ENCODE results near the gene GBF1. TPM values are rescaled to one million over a fixed set of nuclear protein-coding genes. Genes with fewer than 3 reads are reported as not detected.

Gene GBF1
- total RNA-seq, 1 experiment from 2014 or later = 50.6 TPM

GRCh38 chr10:102324061-102324460 is 78.7 kb downstream of the GBF1 start:
- ChIA-PET CTCF (interaction anchor here (1.0 kb wide), 1 partner anchor 18 kb away, joined by 4 read pairs; no protein-coding TSS in a partner anchor), POLR2A (no interaction called here)
- TF ChIP-seq, protein P1, sequence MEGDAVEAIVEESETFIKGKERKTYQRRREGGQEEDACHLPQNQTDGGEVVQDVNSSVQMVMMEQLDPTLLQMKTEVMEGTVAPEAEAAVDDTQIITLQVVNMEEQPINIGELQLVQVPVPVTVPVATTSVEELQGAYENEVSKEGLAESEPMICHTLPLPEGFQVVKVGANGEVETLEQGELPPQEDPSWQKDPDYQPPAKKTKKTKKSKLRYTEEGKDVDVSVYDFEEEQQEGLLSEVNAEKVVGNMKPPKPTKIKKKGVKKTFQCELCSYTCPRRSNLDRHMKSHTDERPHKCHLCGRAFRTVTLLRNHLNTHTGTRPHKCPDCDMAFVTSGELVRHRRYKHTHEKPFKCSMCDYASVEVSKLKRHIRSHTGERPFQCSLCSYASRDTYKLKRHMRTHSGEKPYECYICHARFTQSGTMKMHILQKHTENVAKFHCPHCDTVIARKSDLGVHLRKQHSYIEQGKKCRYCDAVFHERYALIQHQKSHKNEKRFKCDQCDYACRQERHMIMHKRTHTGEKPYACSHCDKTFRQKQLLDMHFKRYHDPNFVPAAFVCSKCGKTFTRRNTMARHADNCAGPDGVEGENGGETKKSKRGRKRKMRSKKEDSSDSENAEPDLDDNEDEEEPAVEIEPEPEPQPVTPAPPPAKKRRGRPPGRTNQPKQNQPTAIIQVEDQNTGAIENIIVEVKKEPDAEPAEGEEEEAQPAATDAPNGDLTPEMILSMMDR (IDR thresholded peaks at IDR 0.05; ENCODE audit: unreplicated experiment) = no peak
- BruUV-seq (replicated peaks) = no TSS peak
- H3K36me3 Mint-ChIP-seq (ENCODE audit: insufficient read depth, unreplicated experiment) = peaks cover 2% of the 10 kb centered on the region
- H3K4me3 Mint-ChIP-seq (ENCODE audit: unreplicated experiment) = no peak overlapping the region
- intact Hi-C loops (cut with micrococcal nuclease) = no loop called here
- no peaks in the 10 kb centered on the region for H3K27me3 Mint-ChIP-seq (ENCODE audit: insufficient read depth, unreplicated experiment)
- peak overlapping the region; percentile 40 for H3K27ac Mint-ChIP-seq (ENCODE audit: low read depth, unreplicated experiment)
- peak; percentile 75 for DNase-seq (ENCODE audit: unreplicated experiment)
- H3K9me3 Mint-ChIP-seq (ENCODE audit: unreplicated experiment) = no peaks in the 10 kb centered on the region
- peaks cover 17% of the 10 kb centered on the region for H3K4me1 Mint-ChIP-seq (ENCODE audit: insufficient read depth, unreplicated experiment)

DNA sequence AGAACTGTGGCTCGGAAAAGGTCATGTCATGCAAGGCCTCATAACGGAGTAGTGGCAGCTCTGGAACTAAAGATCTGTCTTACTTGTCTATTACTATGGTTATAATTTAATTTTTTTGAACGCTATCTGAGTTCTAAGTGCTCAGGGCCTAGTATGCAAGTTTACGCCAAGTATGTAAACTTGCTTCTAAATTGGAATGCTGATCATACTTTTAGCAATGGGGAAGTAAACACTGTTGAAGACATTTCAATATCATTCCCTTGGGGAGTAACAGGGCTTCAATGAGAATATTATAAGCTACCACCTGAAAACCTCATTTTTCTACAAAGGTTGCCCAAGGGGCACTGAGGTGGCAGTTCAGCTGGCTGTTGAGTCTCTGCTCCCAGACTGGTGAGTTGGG is 80.7 kb downstream of the GBF1 start:
- BruUV-seq (replicated peaks) = no TSS peak
- POLR2A ChIA-PET = interaction anchor here (1.2 to 1.6 kb wide), 2 partner anchors 22 to 28 kb away, joined by 3 to 6 read pairs; no protein-coding TSS in a partner anchor
- Mint-ChIP-seq H3K4me3 (ENCODE audit: unreplicated experiment) (no peak overlapping the region), H3K36me3 (ENCODE audit: insufficient read depth, unreplicated experiment) (peaks cover 9% of the 10 kb centered on the region), H3K4me1 (ENCODE audit: insufficient read depth, unreplicated experiment) (peaks cover 12% of the 10 kb centered on the region), H3K27me3 (ENCODE audit: insufficient read depth, unreplicated experiment) (no peaks in the 10 kb centered on the region), H3K9me3 (ENCODE audit: unreplicated experiment) (no peaks in the 10 kb centered on the region), H3K27ac (ENCODE audit: low read depth, unreplicated experiment) (no peak overlapping the region)
- TF ChIP-seq, protein P1 (IDR thresholded peaks at IDR 0.05; ENCODE audit: unreplicated experiment) = no peak
- no peak for DNase-seq (ENCODE audit: unreplicated experiment)
- CTCF ChIA-PET = no interaction called here
- intact Hi-C loops (cut with micrococcal nuclease) = no loop called here

- Mint-ChIP-seq H3K9me3 (ENCODE audit: unreplicated experiment) (no peaks in the 10 kb centered on the region), H3K4me3 (ENCODE audit: unreplicated experiment) (no peak overlapping the region), H3K27me3 (ENCODE audit: insufficient read depth, unreplicated experiment) (no peaks in the 10 kb centered on the region), H3K27ac (ENCODE audit: low read depth, unreplicated experiment) (no peak overlapping the region), H3K36me3 (ENCODE audit: insufficient read depth, unreplicated experiment) (peaks cover 16% of the 10 kb centered on the region), H3K4me1 (ENCODE audit: insufficient read depth, unreplicated experiment) (peaks cover 12% of the 10 kb centered on the region)
- POLR2A ChIA-PET = interaction anchor here (0.6 to 1.6 kb wide), 4 partner anchors 11 to 235 kb away, joined by 3 to 6 read pairs (median 4); no protein-coding TSS in a partner anchor
- no peak for DNase-seq (ENCODE audit: unreplicated experiment)
- TF ChIP-seq, protein P1 (IDR thresholded peaks at IDR 0.05; ENCODE audit: unreplicated experiment) = no peak
- no TSS peak for BruUV-seq (replicated peaks)
- CTCF ChIA-PET = interaction anchor here (1.2 kb wide), 1 partner anchor 24 kb away, joined by 4 read pairs; no protein-coding TSS in a partner anchor
- intact Hi-C loops (cut with micrococcal nuclease) = no loop called here
Measured at GRCh38 chr10:102327002-102327401, 81.7 kb downstream of the GBF1 start.

DNA sequence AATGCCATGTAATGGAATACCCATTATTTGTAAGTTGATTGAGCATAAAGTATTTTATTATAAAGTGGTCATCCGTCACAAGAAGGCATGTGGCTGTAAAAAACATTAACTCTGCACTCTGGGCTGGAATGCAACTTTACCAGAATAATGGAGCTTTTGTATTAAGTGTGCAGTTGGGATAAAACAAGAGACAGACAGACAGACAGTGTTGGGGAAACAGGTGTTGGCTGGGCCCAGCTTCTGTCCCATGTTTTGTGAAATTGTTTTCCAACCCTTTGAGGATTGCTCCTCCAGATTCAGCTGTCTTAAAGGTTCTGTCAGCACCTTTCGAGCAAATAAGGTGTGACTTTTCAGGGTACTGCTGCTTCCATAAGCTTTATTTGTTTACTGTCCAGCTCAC is 82.3 kb downstream of the GBF1 start:
- TF ChIP-seq, protein P1 (IDR thresholded peaks at IDR 0.05; ENCODE audit: unreplicated experiment) = no peak
- intact Hi-C loops (cut with micrococcal nuclease) = no loop called here
- POLR2A ChIA-PET = interaction anchor here (0.6 to 1.7 kb wide), 3 partner anchors 11 to 236 kb away, joined by 3 to 5 read pairs (median 4); no protein-coding TSS in a partner anchor
- CTCF ChIA-PET = interaction anchor here (1.2 to 3.9 kb wide), 2 partner anchors 23 to 24 kb away, joined by 4 to 13 read pairs; no protein-coding TSS in a partner anchor
- Mint-ChIP-seq H3K36me3 (ENCODE audit: insufficient read depth, unreplicated experiment) (peaks cover 19% of the 10 kb centered on the region), H3K27ac (ENCODE audit: low read depth, unreplicated experiment) (no peak overlapping the region), H3K9me3 (ENCODE audit: unreplicated experiment) (no peaks in the 10 kb centered on the region), H3K4me3 (ENCODE audit: unreplicated experiment) (no peak overlapping the region), H3K4me1 (ENCODE audit: insufficient read depth, unreplicated experiment) (peaks cover 12% of the 10 kb centered on the region), H3K27me3 (ENCODE audit: insufficient read depth, unreplicated experiment) (no peaks in the 10 kb centered on the region)
- no peak for DNase-seq (ENCODE audit: unreplicated experiment)
- no TSS peak for BruUV-seq (replicated peaks)
